Activated CD4-positive, alpha-beta memory T cell treated with anti-CD3 and anti-CD28 coated beads, Interleukin-2, amount 10 ng/mL, durations not matched to agents 7 days and 5 days (primary cell): ENCODE measurements around the gene CHST8. TPM values are rescaled to one million over a fixed set of nuclear protein-coding genes. Genes with fewer than 3 reads are reported as not detected.

Experiments
- CTCF ChIA-PET: fragments of 350-600 bp; sonication (Branson Sonifier 250); formaldehyde crosslinking; loops from one replicate; lab custom pipeline; 2021; ENCODE audit warnings: antibody characterized with exemption, inconsistent platforms; lab: Charles Lee
- POLR2A ChIA-PET: fragments of 350-600 bp; sonication (Branson Sonifier 250); formaldehyde crosslinking; loops from one replicate; lab custom pipeline; 2021; ENCODE audit warnings: antibody characterized with exemption; lab: Charles Lee
- DNase-seq: peaks from one replicate; pipeline ENCODE4 v3.0.0-alpha.2; 2020
- H3K27ac Mint-ChIP-seq: one replicate; pipeline ENCODE4 v1.8.0; 2021; ENCODE audit warnings: mild to moderate bottlenecking, mixed read lengths
- H3K27me3 Mint-ChIP-seq: one replicate; pipeline ENCODE4 v1.8.0; 2021; ENCODE audit warnings: mixed read lengths
- H3K36me3 Mint-ChIP-seq: one replicate; pipeline ENCODE4 v1.8.0; 2021; ENCODE audit warnings: low read depth, mixed read lengths
- H3K4me1 Mint-ChIP-seq: one replicate; pipeline ENCODE4 v1.8.0; 2021; ENCODE audit warnings: mixed read lengths
- H3K4me3 Mint-ChIP-seq: one replicate; pipeline ENCODE4 v1.8.0; 2021; ENCODE audit warnings: mild to moderate bottlenecking, mixed read lengths
- H3K9me3 Mint-ChIP-seq: one replicate; pipeline ENCODE4 v1.8.0; 2021; ENCODE audit warnings: mixed read lengths
- total RNA-seq, 2 experiments: library from RNA; stranded (reverse); gene quantifications; one replicate each; pipeline ENCODE4 v1.2.3, GENCODE V29; 2021

CHST8 gene
- total RNA-seq, 2 experiments from 2014 or later, result not detected

DNA sequence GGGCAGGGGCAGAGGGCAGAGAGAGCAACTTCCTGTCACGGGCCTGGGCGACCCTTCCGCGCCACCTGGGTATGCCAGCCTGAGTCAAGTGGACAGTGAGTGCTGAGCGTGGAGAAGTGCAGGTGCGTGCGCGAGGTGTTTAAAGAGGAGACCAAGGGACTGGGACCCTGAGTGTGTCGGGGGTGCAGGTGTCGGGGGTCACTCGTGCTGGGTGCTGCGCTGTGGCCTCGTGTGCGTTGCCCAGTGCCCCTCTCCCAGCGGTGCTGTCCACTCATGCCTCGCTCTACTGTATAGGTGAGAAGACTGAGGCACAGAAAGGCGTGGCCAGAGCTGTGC, 156.0 kb downstream of the CHST8 start:
- H3K4me3 Mint-ChIP-seq, result no peak overlapping the region
- POLR2A ChIA-PET, result interaction anchor here (0.9 to 1.3 kb wide), 4 partner anchors 9 to 319 kb away, joined by 3 to 6 read pairs (median 4); no protein-coding TSS in a partner anchor
- no peak overlapping the region for H3K27ac Mint-ChIP-seq
- H3K27me3 Mint-ChIP-seq, result peaks cover 13% of the 10 kb centered on the region
- H3K4me1 Mint-ChIP-seq, result peaks cover 14% of the 10 kb centered on the region
- no peaks in the 10 kb centered on the region for H3K9me3 Mint-ChIP-seq
- no peak for DNase-seq
- H3K36me3 Mint-ChIP-seq, result no peaks in the 10 kb centered on the region
- CTCF ChIA-PET, result interaction anchor here (0.7 to 3.4 kb wide), 58 partner anchors 9 to 617 kb away, joined by 3 to 82 read pairs (median 4); partner anchors contain the start of gene KCTD15

DNA sequence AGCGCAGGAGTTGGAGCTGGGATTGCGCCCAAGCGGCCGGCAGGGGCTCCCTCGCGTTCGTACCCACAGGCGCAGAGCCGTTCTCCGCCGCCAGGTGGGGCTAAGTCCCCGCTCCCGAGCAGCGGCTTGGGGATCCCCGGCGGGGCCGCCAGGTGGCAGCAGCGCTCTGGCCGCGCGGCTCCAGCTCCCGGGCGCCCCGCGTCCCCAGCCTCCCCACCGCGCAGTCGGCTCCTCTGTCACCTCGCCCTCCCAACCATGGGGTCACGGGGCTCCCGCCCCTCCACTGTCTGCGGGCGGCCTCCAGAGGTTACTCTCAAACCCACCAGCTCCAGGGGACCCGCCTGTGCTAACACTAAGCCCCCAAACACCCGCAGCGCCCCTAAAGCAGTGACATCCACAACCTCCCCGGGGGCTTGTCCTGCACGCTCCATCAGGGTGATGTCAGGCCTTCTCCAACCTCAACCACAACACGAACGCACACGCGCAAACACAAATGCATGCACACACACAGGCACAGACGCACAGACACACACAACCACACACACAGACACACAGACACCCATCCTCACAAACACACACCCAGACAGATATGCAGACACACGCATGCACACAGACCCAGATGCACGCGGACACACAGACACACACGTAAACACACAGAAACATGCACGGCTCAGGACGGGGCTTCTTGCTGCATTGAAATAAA, 156.5 kb downstream of the CHST8 start:
- Mint-ChIP-seq H3K4me3 (no peak overlapping the region), H3K36me3 (no peaks in the 10 kb centered on the region), H3K27me3 (peaks cover 13% of the 10 kb centered on the region), H3K9me3 (no peaks in the 10 kb centered on the region), H3K27ac (no peak overlapping the region), H3K4me1 (peaks cover 14% of the 10 kb centered on the region)
- DNase-seq, result peak; percentile 87
- CTCF ChIA-PET, result interaction anchor here (0.7 to 3.4 kb wide), 59 partner anchors 8 to 618 kb away, joined by 3 to 82 read pairs (median 4); partner anchors contain the start of gene KCTD15
- POLR2A ChIA-PET, result interaction anchor here (0.5 to 1.3 kb wide), 5 partner anchors 9 to 318 kb away, joined by 3 to 6 read pairs (median 4); no protein-coding TSS in a partner anchor

DNA sequence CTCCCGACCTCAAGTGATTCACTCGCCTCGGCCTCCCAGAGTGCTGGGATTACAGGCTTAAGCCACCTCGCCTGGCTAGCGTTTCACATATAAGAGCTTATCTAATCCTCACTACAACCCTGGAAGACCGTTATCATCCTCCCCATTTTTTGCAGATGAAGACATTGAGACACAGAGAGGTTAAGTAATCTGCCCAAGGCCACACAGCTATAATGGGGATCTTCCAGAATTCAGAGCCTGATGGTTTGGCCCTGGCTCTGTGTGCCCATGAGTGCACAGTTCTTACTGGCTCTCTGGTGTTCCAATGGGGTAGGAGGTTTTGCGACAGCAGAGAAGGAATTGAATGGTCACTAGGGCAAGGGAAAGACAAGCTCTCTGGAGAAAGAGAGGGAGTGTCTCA, 158.1 kb downstream of the CHST8 start:
- Mint-ChIP-seq H3K9me3 (no peaks in the 10 kb centered on the region), H3K36me3 (no peaks in the 10 kb centered on the region), H3K27ac (no peak overlapping the region), H3K27me3 (peaks cover 13% of the 10 kb centered on the region), H3K4me3 (no peak overlapping the region), H3K4me1 (peaks cover 22% of the 10 kb centered on the region)
- POLR2A ChIA-PET, result no interaction called here
- CTCF ChIA-PET, result no interaction called here
- DNase-seq, result no peak

DNA sequence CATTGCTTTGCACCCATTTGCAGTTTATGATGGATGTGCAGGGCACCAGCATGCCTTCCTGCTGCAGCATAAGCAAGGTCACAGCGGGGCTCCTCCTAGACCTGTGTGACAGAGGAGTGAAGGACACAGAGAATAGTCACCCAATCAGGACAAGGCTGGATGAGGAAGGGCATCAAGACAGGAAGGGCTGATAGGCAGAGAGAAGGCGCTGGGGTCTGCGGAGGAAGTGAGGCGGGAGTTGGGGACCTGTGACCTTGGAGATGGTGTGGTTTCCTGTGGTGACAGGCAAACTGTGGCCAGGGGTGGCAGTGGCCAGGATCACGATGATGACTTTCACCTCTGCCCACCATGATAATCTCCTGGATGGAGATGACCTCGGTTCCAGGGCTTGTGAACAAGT, 158.5 kb downstream of the CHST8 start:
- ChIA-PET POLR2A (no interaction called here), CTCF (no interaction called here)
- peaks cover 26% of the 10 kb centered on the region for H3K4me1 Mint-ChIP-seq
- H3K27ac Mint-ChIP-seq, result no peak overlapping the region
- no peaks in the 10 kb centered on the region for H3K36me3 Mint-ChIP-seq
- H3K9me3 Mint-ChIP-seq, result no peaks in the 10 kb centered on the region
- DNase-seq, result no peak
- no peak overlapping the region for H3K4me3 Mint-ChIP-seq
- H3K27me3 Mint-ChIP-seq, result peaks cover 13% of the 10 kb centered on the region

DNA sequence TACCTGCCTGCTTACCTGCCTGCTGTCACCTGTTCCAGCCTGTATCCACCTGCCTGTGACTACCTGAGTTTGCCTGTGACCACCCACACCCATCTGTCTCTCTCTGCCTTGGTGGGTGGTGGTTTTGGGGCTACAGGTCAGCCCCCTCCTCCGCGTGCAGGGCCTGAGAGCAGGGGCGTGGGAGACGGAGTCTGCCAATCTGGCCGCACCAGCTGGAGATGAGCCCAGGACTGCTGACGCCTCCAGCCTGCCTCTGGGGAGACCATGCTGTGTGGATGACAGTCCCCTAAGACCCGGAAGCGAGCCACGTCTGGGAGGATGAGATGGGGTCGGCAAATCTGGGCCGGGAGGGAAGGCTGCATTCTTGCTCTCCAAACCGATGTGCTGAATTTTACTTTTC, 159.0 kb downstream of the CHST8 start:
- CTCF ChIA-PET, result no interaction called here
- peaks cover 13% of the 10 kb centered on the region for H3K27me3 Mint-ChIP-seq
- no peaks in the 10 kb centered on the region for H3K9me3 Mint-ChIP-seq
- H3K4me1 Mint-ChIP-seq, result peaks cover 31% of the 10 kb centered on the region
- no peak overlapping the region for H3K4me3 Mint-ChIP-seq
- H3K27ac Mint-ChIP-seq, result no peak overlapping the region
- DNase-seq, result no peak
- POLR2A ChIA-PET, result no interaction called here
- no peaks in the 10 kb centered on the region for H3K36me3 Mint-ChIP-seq

DNA sequence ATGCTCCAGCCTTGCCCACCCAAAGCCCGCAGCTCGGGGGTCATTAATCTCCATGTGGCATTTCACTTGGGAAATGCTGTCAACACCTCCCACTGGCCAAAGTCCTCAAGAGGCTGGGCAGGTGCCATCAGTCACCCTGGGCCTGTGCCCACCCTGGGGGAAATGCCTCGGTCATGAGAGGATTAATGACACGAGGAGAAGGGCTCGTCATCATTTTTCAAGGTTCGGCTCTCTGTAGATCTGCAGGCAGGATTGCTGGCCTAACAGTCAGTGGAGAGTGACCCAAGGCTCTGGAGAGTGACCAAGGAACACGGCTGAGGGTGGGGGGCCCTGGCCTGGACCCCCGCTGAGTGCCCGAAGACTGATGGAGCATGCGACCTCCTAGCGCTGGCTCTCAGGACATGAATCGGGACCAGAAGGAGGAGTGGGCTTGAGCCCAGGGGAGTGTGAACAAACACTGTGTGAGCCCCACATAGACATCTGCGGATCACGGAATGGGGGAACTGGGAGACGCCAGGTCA, 159.7 kb downstream of the CHST8 start:
- ChIA-PET POLR2A (no interaction called here), CTCF (interaction anchor here (1.3 kb wide), 1 partner anchor 13 kb away, joined by 3 read pairs; no protein-coding TSS in a partner anchor)
- DNase-seq, result no peak
- Mint-ChIP-seq H3K4me1 (peaks cover 35% of the 10 kb centered on the region), H3K9me3 (no peaks in the 10 kb centered on the region), H3K4me3 (no peak overlapping the region), H3K27me3 (peaks cover 15% of the 10 kb centered on the region), H3K27ac (no peak overlapping the region), H3K36me3 (no peaks in the 10 kb centered on the region)

DNA sequence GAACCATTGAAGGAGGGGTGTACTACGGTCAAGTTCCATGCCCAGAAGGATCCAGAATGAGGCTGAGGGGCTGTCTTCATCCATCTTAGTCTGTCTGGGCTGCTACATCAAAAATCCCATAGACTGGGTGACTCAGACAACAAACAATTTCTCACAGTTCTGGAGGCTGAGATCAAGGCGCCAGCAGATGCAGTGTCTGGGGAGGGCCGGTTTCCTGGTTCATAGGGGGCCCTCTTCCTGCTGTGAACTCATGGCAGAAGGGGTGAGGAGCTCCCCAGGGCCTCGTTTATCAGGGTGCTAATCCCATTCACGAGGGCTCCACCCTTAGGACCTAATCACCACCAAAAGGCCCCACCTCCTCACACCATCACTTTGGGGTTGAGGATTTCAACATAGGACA, 160.2 kb downstream of the CHST8 start:
- Mint-ChIP-seq H3K9me3 (no peaks in the 10 kb centered on the region), H3K36me3 (no peaks in the 10 kb centered on the region), H3K4me1 (peaks cover 35% of the 10 kb centered on the region), H3K27me3 (peaks cover 15% of the 10 kb centered on the region), H3K27ac (no peak overlapping the region), H3K4me3 (no peak overlapping the region)
- DNase-seq, result no peak
- ChIA-PET POLR2A (no interaction called here), CTCF (interaction anchor here (1.3 kb wide), 1 partner anchor 13 kb away, joined by 3 read pairs; no protein-coding TSS in a partner anchor)

DNA sequence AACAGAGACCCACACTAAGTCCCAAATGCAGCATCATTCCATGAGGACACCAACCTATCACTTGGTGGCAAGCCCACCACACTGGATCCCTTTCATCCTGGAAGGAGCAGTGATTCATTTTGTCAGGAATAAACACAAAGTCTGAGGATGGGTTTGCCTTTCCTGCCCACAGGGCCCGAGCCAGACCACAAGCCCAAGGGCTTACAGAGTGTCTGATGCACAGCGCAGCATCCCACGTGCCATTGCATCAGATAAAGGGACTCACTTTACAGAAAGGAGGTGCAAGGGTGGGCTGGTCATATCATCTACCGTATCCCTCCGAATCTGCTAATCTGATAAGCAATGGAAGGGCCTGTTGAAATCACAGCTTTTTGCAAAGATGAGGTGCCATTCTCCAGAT, 162.7 kb downstream of the CHST8 start:
- H3K36me3 Mint-ChIP-seq, result no peaks in the 10 kb centered on the region
- H3K9me3 Mint-ChIP-seq, result no peaks in the 10 kb centered on the region
- ChIA-PET POLR2A (interaction anchor here (0.9 to 2.4 kb wide), 5 partner anchors 10 to 387 kb away, joined by 4 to 13 read pairs (median 8); partner anchors contain the start of gene KCTD15), CTCF (interaction anchor here (1.4 to 2.6 kb wide), 2 partner anchors 10 to 214 kb away, joined by 5 to 13 read pairs; no protein-coding TSS in a partner anchor)
- peaks cover 29% of the 10 kb centered on the region for H3K4me1 Mint-ChIP-seq
- DNase-seq, result no peak
- peaks cover 14% of the 10 kb centered on the region for H3K27me3 Mint-ChIP-seq
- no peak overlapping the region for H3K4me3 Mint-ChIP-seq
- H3K27ac Mint-ChIP-seq, result no peak overlapping the region

DNA sequence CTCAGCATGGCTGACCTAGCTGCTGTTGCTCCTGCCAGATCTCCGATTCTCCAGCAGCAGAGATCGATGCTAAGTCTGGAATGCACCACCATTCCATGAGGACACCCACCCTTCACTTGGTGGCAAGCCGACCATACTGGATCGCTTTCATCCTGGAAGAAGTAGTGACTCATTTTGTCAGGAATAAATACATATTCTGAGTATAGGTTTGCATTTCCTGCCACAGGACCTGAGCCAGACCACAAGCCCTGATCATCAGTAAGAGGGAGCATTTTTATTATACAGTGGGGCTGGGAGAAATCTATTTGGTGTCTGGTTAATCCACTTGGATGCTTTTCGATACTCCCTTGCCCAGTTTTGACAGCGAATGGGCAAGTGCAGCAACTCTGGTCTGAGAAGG, 164.0 kb downstream of the CHST8 start:
- H3K27ac Mint-ChIP-seq, result peak overlapping the region; percentile 36
- ChIA-PET CTCF (interaction anchor here (0.6 to 2.6 kb wide), 4 partner anchors 8 to 34 kb away, joined by 3 to 13 read pairs (median 5); partner anchors contain the start of gene KCTD15), POLR2A (interaction anchor here (0.7 to 2.4 kb wide), 5 partner anchors 9 to 386 kb away, joined by 4 to 13 read pairs (median 8); partner anchors contain the start of gene KCTD15)
- no peaks in the 10 kb centered on the region for H3K36me3 Mint-ChIP-seq
- peaks cover 11% of the 10 kb centered on the region for H3K27me3 Mint-ChIP-seq
- H3K4me1 Mint-ChIP-seq, result peaks cover 22% of the 10 kb centered on the region
- no peak for DNase-seq
- no peaks in the 10 kb centered on the region for H3K9me3 Mint-ChIP-seq
- H3K4me3 Mint-ChIP-seq, result no peak overlapping the region

DNA sequence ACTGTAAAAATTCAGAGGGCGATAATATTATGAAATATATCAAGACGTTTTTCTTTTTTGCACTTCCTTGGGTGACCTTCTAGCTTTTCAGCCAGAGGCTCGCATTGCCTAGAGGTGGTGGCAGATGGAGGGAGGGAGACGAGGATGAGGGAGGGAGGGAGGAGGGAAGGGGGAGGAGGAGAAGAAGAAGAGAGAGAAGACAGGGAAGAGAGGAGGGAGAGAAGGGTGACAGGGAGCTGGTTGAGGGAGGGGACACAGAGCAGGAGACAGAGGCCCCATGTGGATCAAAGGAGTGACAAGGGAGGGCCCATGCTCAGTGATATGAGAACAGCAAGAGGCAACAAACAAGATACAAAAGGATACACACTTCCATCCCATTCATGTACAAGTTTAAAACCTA, 166.9 kb downstream of the CHST8 start:
- no peak for DNase-seq
- ChIA-PET POLR2A (no interaction called here), CTCF (no interaction called here)
- peaks cover 28% of the 10 kb centered on the region for H3K4me1 Mint-ChIP-seq
- H3K36me3 Mint-ChIP-seq, result no peaks in the 10 kb centered on the region
- peaks cover 24% of the 10 kb centered on the region for H3K27me3 Mint-ChIP-seq
- no peak overlapping the region for H3K27ac Mint-ChIP-seq
- no peaks in the 10 kb centered on the region for H3K9me3 Mint-ChIP-seq
- no peak overlapping the region for H3K4me3 Mint-ChIP-seq

DNA sequence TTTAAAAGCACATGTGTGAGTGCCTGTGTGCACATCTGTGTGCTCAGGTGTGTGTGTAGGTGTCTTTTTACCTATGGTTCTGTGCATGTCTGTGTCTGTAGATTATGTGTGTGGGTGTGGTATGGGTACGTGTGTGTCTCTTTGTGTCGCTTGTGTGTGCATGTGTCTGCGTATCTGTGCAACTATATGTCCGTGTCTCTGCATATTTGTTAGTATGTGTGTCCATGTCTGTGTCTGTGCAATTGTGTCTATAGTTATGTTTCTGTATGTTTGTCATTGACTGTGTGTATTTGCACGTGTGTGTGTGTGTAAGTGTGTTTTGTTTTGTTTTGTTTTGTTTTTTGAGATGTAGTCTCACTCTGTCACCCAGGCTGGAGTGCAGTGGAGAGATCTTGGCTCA, 167.6 kb downstream of the CHST8 start:
- Mint-ChIP-seq H3K27ac (no peak overlapping the region), H3K4me3 (no peak overlapping the region), H3K36me3 (no peaks in the 10 kb centered on the region), H3K4me1 (peaks cover 25% of the 10 kb centered on the region), H3K27me3 (peaks cover 25% of the 10 kb centered on the region), H3K9me3 (no peaks in the 10 kb centered on the region)
- no peak for DNase-seq
- ChIA-PET CTCF (no interaction called here), POLR2A (no interaction called here)

DNA sequence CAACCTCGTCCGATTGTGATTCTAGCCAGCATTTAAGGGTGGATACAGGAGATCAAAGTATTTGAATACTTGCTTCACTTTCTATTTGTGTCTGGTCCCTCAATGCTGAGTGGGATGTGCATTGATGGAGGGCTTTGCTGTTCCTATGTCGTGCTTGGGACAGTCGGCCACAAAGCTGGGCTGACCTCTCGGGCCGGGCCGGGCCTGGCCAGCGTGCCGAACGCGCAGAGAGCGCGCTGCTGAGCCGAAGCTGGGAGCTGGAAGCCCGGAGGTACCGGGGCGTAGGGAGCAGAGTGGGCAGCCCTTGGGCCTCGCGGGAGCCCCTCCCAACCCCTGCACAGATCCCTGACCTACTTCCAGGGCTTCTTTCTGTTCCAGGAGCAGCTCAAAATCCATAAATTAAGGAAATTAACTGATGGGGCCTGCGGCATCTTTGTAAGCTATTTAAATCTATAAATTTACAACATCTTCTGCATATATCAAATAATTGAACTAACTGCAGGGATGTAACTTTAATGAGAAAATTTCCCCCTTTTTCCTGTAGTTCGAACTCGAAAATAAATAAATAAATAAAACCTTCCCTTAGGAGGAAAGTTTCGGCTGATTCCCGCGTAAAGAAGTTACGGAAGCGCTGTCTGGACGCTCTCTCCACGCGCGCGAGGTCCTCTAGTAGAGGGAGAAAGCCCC, 173.1 kb downstream of the CHST8 start:
- Mint-ChIP-seq H3K27ac (peak overlapping the region; percentile 61), H3K4me1 (peaks cover 17% of the 10 kb centered on the region), H3K27me3 (peaks cover 28% of the 10 kb centered on the region), H3K36me3 (no peaks in the 10 kb centered on the region), H3K4me3 (peak overlapping the region; percentile 71), H3K9me3 (no peaks in the 10 kb centered on the region)
- no peak for DNase-seq
- ChIA-PET POLR2A (interaction anchor here (0.9 to 4.4 kb wide), 6 partner anchors 8 to 377 kb away, joined by 3 to 31 read pairs (median 5); no protein-coding TSS in a partner anchor), CTCF (interaction anchor here (0.7 to 2.5 kb wide), 14 partner anchors 9 to 302 kb away, joined by 3 to 15 read pairs (median 4); no protein-coding TSS in a partner anchor)
